GM19035 (cell line): Measurements from ENCODE around the gene UBE2G2.

Source experiments
- ATAC-seq: cut with Tn5 transposase; IDR thresholded peaks from one replicate; pipeline ENCODE4 v1.9.1; 2021; ENCODE audit not compliant: unreplicated experiment

UBE2G2 gene

DNA sequence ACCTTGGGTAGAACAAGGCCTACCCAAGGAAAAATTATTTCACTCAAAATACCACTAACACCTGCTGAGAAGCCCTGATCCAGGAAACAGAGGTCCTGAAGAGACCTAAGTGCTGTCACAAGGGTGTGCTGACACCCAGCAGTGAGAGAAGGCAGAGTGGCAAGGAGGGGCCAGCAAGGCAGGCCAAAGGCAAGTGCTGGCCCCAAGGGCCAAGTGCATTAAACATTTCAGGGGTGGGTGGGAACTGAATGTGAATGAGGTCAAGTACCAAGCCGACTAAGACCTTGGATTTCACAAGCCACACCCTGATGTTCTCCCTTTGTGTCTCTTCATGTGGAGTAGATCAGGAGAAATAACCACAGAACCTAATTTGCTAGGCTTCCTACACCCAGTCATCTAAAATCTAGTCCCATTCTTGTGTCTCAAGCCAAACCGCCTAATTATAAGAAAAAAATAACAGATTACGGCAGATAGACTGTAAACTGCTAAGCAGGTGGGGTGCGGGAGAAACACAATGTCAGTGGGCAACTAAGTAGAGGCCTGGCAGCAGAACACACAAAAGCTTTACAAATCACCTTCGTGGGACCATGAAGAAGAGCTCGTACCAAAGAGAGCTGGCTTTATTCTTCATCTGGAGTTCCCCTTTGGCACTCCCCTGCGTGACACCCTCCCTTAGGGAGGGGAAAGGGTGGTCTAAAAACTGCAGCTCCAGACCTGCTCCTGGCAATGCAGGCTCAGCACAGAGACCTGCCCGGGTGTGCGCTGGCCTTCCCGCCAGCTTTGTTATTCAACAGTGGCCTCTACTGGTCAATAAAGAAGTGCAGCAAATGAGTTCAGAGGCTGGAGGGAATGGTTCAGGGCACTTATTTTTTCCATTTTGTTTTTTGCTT lies 8.7 kb downstream of the UBE2G2 start:
- ATAC-seq = peak; percentile 59

DNA sequence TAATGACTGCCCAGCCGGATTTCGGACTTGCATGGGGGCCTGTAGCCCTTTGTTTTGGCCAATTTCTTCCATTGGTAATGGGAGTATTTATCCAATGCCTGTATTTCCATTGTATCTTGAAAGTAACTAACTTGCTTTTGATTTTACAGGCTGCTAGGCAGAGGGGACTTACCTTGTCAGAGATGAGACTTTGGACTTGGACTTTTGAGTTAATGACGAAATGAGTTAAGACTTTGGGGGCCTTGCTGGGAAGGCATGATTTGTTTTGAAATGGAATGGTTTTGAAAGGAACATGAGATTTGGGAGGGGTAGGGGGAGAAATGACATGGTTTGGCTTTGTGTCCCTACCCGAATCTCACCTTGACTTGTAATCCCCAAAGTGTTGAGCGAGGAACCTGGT lies 9.6 kb downstream of the UBE2G2 start:
- ATAC-seq = no peak

DNA sequence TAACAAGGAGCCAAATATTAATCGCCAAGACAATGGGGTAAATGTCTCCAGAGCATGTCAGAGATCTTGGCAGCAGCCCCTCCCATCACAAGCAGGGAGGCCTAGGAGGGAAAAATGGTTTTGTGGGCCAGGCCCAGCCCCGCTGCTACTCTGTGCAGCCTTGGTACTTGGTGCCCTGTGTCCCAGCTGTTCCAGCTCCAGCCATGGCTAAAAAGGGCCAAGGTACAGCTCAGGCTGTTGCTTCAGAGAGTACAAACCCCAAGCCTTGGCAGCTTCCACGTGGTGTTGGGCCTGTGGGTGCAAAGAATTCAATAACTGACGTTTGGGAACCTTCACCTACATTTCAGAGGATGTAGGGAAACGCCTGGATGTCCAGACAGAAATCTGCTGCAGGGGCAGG lies 10.4 kb downstream of the UBE2G2 start:
- no peak for ATAC-seq

DNA sequence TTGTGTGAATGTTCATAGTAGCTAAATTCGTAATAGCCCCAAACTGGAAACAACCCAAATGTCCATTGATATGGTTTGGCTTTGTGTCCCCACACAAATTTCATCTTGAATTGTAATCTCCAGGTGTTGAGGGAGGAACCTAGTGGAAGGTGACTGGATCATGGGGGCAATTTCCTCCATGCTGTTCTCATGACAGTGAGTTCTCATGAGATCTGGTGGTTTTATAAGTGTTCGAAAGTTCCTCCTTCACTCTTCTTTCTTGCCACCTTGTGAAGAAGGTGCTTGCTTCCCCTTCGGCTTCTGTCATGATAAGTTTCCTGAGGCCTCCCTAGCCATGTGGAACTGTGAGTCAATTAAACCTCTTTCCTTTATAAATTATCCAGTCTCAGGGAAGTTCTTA lies 11.3 kb downstream of the UBE2G2 start:
- ATAC-seq = no peak

DNA sequence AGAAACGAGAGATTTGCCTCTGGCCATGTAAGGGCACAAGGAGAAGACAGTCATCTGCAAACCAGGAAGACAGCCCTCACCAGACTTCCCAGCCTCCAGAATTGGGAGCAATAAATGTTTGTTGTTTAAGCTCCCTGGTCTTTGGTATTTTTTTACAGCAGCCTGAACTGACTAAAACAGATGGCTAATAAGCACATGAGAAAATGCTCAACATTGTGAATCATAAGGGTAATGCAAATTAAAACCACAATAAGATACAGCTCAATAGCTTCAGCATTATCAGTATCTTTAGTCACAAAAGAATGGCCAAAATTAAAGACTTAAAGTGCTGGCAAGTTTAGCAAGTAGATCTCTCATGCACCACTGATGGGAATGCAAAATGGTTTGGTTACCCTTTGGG lies 11.7 kb downstream of the UBE2G2 start:
- ATAC-seq = no peak

DNA sequence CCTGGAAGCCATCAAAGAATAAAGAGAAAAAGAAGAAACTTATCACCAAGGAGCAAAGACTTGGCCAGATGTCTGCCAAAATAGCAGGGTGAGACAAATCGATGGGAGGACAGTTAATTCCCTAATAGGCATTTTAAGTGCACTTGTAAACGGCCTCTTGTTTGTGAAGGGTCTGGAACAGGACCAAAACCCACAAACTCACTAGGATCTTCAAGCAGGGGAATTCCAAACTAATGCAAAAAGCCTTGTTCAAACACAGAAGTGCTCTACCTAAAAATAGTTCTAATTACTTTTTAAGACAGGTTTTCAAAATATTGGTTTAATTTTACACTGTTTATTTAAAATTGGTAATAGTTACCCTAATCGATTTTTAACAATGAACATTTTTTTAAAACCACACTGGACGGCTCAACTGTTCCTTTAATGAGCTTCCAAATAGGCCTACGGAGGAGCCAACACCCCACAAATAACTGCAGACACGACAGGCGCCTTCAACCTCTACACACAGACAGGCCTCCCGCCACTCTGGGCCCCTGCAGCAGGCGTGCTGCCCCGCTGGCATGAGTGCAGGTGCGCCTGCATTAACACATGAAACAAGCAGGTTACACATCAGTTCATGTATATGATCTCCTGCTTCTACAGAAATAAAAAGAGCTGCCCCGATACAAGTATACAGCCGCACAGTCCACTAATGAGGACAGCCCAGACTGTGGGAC lies 15.8 kb downstream of the UBE2G2 start:
- ATAC-seq = no peak

DNA sequence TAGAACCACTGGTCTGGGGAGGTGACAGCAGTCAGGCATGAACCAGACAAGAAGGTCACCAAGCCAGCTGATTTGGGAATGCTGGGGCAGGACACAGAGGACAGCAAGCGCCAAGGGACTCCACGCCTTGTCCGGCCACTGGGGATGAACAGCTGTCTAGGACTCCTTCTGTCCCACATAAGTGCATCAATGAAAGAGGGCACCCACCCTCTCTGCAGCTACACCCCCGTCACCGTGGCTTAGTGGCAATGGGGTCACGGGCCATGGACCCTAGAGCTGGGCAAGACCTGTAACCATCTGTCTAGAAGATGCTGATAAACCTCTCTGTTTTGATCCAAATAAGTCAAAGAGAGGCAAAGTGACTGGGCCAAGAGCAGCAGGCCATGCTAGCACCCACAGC lies 16.8 kb downstream of the UBE2G2 start:
- ATAC-seq = no peak

DNA sequence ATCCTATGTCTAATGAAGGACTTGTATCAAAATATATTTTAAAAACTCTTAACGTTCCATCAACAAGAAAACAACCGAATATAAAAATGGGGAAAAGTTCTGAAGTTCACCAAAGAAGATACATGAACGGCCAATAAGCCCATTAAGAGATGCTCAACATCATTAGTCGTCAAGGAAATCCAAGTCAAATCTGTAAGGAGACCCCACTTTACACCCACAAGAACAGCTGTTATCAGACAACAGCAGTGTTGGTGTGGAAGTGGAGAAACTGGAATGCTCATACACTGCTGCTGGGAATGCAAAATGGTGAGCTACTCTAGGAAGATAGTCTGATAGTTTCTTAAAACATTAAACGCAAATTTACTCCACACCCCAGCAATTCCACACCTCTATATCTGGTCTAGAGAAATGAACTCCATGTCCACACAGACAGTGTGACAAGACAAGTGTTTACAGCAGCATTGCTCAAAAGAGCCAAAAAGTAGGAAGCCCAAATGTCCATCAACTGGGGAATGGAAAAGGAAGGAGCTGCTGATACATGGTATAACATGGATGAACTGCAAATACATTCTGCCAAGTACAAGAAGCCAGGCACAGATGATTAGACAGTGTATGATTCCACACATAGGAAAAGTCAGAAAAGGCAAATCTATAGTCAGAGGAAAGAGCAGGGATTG lies 18.5 kb downstream of the UBE2G2 start:
- ATAC-seq = no peak

DNA sequence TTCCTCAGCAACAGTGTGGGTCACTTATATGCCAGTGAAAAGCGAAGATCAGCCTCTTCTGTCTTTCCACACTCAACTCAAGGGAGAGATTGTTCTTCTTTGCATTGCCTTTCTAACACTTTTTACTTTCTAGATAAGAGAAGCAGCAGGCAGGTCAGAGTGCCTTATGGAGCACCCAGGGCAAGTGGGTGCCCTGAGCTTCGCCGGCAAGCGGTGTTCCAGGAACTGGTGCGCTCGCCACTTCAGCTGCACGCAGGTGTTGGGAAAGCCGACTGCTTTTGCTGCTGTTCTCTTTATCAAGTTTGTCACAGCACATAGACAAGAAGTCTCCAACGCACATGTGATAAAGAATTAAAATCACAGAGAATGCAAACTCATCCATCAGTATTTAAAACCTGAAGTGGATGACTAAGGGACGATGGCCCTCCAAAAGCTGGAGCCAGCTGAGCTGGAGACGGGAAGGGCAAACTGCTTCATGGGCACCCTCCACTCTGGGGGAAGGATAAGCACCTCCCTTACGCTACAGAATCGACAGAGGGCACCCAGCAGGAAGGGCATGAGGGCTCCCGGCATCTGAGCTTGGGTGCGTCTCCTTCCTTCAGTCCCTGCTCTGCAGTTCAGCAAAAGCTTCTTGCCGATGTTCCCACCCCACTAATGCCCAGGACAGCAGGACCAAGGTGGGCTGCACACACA lies 20.7 kb downstream of the UBE2G2 start:
- no peak for ATAC-seq

DNA sequence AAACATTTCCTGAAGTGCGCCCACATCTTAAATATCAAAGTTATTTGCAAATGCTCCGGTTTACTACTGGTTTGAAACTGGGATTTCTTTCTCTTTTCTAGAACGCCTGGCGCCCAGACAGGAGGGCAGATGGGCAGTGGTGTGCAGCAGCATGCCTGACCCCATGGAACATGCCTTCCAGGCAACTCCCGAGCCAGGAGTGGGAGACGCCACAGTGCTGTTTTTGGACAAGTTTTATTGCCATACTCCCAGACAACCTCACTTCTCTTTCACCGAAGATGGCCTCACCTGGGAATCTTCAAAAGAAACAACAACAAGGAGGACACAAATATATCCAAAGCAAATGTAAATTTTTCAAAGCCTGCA lies 21.5 kb downstream of the UBE2G2 start:
- ATAC-seq = no peak

DNA sequence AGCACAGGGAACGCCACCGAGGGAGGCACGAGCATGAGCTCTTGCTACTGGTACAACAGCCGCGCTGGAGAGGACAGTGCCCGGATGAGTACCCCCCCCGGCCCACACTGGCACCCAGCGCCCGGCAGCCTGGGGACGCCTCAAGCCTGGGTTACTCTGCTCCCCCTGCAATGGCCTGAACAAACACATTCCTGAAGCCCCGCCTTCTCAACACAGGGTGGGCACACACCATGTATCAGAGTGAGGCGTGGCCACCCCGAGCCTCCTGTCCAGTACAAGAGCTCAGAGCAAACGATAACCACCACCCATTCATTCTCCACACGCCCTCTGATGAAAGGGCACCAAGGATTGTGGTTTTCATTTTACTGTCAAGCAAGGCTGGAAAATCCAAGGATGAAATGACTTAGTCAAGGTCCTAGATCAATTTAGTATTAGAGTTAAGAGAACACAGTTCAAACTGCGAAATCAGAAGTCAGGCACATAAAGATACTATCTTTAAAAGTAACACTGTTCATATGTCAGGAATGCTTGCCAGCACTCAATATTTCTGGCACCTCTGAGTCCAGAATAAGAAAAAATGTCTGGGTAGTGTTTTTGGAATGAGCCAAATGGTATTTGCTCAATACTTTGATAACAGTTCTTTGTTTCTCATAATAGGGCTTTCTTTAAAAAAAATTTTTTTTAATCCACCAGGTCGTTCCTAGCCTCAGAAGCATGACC lies 22.0 kb downstream of the UBE2G2 start:
- no peak for ATAC-seq

DNA sequence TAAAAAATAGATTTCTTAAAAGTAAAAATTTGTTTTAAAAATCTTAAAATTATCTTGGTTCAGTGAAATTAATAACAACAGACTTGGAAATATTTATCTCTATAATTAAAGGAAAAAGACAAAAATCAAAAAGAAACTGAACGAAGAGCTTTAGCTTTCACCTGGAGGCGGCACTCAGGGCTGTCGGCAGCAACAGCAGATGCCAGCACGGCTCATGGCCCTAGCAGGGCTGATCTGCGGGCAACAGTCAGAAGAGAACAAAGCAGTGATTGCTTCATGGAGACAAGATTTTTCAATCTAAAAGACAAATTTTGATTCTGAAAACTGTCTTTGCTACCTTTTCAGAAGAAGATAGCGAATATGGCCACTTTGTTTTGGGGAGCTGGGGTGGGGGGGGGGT lies 22.6 kb downstream of the UBE2G2 start:
- ATAC-seq = no peak

DNA sequence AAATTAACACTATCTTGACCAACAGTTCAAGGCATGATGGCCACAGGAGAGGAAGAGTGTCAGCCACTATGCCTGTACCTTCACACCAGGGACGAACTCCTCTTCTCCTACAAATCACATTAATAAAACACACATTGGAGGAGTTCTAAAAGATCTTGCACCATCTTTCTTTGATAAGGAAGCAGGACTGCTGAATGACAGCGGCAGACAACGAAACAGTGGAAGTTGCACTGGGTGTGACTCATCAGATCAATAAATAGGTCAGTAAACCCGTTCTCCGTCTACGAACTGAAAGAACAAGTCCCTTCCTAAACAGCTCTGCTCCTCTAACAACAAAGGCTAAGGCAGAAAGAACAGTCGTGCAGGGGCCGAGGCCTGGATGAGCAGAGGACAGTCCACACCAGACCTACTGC lies 23.1 kb downstream of the UBE2G2 start:
- ATAC-seq = no peak

DNA sequence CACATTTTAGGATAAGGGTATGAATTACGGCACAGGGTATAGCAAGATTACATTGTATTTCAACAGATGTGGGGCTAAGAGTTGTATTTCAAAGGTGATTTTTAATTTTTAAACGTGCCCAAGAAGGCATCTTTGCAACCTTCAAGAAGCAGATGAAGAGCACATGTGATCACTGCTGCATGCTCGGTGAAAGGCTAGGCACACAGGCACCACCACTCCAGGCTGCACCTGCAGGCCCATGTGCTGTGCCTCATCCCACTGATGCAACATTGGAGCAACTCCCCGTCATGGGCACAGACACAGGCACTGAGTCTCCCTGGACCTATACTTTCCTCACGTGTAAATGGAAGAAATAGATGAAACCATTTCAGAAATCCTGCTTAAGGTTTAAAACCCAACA lies 23.5 kb downstream of the UBE2G2 start:
- no peak for ATAC-seq

DNA sequence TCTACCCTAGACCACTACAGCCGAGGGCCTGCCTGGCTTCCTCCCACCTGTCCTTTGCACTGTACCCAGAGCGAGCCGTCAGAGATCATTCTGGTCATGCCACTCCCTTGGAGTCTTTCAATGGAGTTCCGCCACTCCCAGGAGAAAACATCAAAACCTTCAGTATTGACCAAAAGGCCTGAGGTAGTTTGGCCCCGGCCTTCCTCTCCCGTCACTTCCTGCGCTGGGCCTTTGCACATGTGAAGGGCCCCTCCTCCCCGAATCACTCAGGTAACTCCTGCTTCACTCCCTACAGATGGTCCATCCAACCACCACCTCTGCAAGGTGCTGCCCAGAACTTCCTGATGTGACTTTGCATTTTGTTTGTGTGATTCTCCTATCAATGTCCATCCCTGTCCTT lies 26.6 kb downstream of the UBE2G2 start:
- no peak for ATAC-seq

DNA sequence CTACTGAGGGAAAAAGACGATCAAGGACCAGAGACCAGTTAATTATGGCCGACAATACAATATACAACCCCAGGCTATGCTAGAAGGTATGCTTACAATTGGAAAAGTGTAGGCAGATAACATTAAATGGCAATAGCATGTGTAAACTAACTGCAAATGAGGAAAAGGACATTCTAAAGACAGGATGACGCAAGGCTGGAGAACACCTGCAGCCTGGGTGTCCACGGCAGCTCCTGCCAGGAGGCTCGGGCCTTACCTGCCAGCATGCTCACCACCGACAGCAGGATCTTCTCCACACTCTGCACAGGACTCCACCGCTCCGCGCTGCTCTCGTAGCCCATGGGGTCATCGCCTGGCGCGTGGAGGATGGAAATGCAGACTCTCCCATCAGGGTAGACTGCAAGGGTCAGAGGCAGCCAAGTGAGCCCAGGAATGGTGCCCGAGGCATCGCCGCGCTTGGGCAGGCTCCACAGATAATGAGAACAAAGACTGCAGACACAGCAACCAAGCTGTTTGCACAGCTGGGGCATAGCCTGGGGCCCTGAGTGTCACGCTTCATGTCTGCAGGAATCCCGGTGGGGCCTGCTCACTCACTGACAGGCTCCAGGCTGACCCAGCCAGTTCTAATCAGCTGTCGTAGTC lies 28.2 kb downstream of the UBE2G2 start:
- ATAC-seq = no peak

DNA sequence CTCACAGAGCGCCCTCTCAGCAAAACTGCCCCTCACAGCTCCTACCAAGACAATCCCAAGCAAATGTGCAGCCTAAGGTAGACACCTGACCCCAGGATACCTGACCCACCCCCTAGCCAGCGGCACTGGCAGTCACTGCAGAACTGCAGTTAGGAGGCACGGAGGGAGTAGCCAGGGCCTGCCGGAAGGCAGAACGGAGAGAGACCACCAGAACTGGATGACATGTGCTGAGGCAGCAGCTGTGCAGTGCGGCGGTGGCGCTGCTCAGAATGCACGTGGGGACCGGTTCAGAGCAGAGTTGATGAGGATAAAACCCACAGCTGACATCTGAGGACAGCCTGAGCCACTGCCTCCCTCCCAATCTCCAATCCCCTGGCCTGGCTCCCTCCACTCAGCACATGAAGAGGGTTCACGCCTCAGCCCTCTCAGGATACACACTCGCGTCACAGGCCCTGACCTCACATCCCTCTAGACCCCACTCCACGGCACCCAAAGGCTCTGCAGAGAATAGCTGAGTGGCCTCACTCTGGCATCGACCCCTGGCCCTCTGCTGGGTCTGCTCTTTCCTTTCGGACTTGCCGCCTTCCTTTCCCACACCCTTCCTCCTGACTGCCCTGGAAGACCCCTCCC lies 29.6 kb downstream of the UBE2G2 start:
- no peak for ATAC-seq

DNA sequence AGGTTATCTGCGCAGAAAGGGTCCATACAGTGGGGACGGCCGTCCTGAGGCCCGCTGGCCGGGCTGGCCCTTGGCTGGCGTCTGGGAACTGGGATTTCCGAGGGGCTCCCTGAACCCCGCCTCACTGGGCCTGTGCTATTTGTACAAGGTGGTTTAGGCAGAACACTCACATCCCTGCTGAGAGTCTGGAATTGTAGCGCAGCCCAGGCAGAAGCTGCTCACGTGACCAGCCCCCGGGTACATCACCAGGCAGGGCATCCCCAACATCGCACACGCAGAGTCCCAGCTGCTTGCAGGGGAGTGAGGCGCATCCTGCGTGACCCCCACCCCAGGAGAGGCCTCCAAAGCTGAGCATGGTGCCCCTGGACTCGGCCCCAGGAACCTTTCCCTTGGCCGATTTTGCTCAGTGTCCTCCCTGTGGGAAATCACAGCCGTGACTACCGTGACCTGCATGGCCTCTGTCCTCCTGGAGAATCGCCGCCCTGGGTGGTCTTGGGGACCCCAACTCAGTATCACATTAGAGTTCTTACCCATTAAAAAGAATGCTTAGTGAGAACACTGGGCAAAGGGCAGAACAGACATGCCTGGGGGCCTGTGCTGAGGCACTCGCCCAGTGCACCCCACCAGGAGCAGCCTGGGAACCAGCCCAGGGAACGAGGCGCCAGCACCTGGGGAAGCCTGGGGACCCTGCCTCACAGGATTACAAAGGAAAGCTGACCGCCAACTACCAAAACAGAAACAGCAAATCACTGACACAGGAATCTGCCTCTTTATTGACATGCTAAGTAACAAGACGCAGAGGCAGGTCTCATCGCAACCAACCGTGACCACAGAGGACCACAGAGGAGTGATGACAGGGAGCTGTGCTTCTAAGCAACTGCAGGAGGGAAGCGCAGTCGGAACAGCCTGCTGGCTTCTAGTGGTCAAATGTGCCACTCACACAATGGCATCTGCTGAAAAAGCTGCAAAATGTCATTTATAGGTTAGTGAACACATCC lies 33.5 kb downstream of the UBE2G2 start:
- no peak for ATAC-seq
